AG20443 (cell line): Measurements from ENCODE around the gene MOGAT1.
"Not testable (repeated sequence)": the region's sequence is repeated elsewhere in the genome, so short reads cannot be mapped to it uniquely, and the experiment has no call there.

ENCODE experiments used
- DNase-seq: peaks from one replicate; pipeline ENCODE4 v3.0.0; 2012; ENCODE audit warnings: low spot score, mixed read lengths

Gene MOGAT1

DNA sequence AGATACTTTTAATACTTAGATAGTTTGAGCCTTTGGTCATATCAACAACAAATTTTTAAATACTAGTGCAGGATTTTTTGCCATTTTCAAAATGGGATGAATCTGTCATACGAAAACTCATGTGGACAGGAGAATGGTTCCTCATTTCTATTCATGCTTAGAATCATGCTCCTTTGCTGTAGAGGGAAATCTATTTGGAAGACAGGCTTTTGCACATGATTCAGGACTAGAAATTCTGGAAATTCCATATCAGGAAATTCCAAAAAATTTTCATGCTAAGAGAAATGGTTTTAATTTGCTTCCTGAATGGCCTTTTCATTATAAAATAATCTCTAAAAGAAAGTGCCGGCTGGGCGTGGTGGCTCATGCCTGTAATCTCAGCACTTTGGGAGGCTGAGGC lies 39.3 kb downstream of the MOGAT1 start:
- DNase-seq: no peak

GRCh38 chr2:222711315-222711940 lies 40.0 kb downstream of the MOGAT1 start:
- DNase-seq: no peak

GRCh38 chr2:222713002-222713401 lies 41.5 kb downstream of the MOGAT1 start:
- DNase-seq: no peak

DNA sequence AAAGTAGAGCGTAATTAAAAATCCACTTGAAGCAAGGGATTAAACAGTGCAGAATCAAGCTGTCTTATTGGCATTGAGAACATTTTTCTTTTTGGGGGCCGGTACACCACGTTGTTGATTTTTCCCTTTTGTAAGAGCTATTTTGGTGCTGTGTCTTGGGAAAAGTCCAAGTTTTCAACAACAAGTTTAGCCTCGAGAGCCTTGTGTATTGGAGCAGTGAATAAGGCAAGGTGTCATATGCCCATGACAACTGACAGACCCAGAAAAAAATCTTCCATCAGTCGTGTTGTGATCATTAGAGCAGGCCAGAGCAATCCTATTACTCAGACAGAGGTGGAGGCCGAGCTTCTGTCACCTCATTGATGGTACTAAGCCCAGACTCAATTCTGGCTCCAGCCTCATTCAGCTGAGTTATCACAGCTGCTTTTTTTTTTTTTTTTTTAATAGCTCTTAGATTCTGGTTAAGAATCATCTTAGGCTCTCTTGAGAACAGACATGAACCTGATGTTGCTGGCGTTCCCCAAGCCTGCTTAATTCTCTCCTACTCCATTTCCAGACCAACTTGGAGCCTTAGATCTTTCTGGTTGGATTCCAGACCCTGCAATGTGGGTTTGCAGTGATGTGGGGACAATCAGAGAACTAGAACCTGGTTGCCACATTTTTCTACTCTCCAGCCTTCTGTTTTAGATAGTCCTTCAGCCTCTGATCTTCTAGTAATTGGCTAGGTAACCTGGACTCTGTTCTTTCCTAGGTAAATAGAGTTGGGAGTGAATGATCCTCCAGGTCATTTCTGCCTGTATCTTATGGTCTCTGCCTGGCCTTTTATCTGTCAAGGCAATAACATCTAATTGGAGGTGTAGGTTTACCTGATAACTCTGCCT lies 43.1 kb downstream of the MOGAT1 start:
- DNase-seq: no peak

GRCh38 chr2:222715742-222716141 lies 44.3 kb downstream of the MOGAT1 start:
- DNase-seq: no peak

GRCh38 chr2:222719787-222720186 lies 48.3 kb downstream of the MOGAT1 start:
- DNase-seq: not testable (repeated sequence)

GRCh38 chr2:222721597-222721996 lies 50.1 kb downstream of the MOGAT1 start:
- not testable (repeated sequence) for DNase-seq

- DNase-seq: peak; percentile 71
Observed at GRCh38 chr2:222722327-222722946, 51.0 kb downstream of the MOGAT1 start.

- no peak for DNase-seq
Observed at GRCh38 chr2:222724208-222724607, 52.8 kb downstream of the MOGAT1 start.

DNA sequence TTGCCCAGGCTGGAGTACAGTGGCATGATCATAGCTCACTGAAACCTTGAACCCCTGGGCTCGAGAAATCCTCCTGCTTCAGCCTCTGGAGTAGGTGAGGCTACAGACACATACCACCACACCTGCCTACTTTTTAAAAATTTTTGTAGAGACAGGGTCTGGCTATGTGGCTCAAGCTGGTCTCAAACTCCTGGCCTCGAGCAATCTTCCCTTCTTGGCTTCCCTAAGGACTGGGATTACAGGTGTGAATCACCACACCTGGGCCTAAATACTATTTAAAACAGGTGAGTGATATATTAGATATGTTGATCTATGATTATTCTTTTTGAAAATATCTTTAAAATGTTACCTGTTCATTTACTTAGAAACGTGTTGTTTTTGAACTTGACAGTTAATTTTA lies 57.2 kb downstream of the MOGAT1 start:
- no peak for DNase-seq

DNA sequence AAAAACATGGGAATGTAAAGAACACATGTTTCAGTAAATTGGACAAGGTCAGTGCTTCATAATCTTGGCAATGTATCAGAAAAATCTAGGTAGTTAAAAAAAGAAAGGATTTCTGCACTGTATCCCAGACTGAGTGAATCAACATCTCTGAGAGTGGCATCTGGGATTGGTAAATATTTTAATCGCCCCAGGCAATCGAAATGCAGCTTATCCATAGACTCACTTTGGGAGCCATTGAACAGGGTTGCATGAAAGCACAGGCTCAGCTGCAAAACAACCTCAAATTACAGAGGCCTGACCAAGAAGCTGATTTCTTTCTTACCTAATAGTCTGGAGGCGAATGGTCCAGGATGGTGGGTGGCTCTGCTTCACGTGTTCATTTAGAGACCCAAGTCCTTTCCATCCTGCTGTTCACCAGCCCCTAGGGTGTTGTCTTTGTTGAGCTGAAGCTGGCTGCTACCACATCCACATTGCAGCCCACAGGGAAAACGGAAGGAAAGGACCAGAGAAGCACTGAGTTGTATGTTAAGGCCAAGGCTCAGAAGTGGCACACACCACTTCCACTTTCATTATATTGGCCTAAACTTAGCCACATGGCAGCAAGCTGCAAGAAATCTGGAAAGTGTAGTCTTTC lies 59.0 kb downstream of the MOGAT1 start:
- DNase-seq: no peak

GRCh38 chr2:222731201-222731621 lies 59.8 kb downstream of the MOGAT1 start:
- no peak for DNase-seq

GRCh38 chr2:222732489-222733178 lies 61.2 kb downstream of the MOGAT1 start:
- DNase-seq: no peak

DNA sequence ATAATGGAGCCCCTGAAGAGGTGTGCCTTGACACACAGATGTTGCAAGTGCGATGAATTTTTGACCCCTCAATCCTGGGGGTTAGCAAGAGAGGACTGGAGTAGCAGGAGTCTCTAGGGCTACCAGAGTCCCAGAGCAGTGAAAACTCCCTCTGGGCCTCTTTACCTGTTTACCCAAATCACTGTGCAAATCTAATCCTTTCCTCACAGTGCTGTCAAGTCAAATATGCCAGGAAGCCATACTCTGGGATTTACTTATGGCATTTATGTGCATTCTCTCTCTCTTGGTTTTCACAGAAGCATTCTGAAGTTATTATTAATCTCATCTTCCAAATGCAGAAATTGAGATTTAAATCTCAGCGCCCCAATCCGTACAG lies 62.0 kb downstream of the MOGAT1 start:
- DNase-seq: no peak

DNA sequence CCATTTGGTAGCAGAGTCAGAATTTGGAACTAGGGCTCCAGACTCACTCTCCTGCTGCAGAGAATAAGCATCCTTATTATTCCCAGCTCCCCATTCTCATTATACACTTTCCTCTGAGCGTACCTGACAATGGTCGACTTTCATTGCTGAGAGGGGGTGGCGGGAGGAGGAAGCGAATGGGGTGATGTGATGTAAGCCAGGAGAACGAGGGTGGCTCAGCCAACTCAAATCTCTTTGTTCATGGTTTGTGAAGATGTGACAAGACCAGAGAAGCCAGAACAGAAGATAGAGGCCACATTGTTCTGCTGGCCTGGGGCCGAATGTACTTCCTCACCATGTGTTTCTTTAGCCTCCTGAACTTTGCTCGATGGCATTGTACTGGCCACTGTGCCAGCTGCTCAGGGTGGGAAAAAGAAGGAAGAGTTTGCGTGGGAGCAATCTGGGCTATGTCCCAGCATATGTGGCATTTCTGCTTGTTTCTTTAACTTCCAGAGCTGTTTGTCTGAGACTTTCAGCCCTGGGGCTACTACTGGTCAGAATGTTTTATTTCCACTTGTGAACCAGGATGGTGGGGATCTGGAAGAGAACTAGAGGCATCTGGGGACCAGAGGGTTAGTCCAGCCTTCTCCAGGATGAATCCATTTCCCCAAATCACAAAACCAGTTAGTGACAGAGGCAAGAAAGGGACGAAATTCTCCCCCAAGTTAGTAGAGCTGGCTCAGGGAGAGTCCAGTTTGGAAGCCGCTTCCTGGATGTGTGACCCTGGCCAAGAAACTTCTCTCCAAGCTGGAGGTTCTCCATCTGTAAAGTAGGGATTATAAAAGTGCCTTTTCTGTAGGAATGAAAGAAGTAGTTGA lies 62.6 kb downstream of the MOGAT1 start:
- DNase-seq: peak; percentile 37

GRCh38 chr2:222734703-222735014 lies 63.2 kb downstream of the MOGAT1 start:
- no peak for DNase-seq

DNA sequence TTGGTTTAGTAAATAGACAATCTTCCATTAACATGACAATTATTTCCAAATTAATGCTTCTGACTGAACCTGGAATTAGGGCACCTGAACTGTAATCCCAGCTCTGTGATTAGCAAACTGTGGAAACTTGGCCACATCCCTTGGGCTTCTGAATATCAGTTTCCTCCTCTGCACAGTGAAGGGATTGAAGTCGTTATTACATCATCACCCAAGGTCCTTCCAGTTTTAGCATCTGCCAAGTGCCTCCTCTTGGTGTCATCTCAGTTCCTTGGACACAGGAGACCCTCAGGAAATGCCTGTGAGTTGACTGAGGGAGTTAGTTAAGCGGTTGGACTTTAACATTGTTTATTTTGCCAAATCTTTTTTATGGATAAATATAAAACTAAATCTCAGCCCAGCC lies 64.8 kb downstream of the MOGAT1 start:
- peak; percentile 33 for DNase-seq

DNA sequence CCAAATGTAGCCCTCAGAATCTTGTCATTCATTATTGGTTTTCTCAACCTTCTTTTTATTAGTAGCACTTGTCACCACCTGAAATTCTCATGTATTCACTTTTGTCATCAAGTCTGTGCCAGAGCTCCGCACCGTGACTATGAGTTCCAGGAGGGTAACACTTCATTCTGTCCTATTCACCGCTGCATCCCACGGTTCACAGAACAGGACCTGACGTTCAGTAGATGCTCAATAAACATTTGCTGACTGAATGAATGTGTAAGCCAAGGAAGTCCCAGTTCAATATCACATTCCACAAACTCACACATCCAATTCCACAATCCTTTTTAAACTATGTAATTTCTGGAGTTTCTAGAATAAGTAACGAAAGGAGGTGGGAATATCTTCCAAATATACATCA lies 65.5 kb downstream of the MOGAT1 start:
- DNase-seq: no peak

- DNase-seq: no peak
Observed at GRCh38 chr2:222738312-222738711, 66.9 kb downstream of the MOGAT1 start.

DNA sequence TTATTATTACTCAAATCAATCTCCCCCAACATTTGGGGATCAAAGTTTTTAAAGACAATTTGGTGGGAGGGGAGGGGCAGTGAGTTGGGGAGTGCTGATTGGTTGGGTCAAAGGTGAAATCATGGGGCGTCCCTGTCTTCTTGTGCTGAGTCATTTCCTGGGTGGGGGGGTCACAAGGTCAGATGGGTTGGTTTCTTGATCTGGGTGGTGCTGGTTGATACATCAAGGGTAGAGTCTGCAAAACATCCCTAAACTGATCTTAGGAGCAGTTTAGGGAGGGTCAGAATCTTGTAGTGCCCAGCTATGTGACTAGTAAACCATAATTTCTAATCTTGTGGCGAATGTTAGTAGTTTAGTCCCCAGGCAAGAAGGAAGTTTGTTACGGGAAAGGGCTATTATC lies 67.4 kb downstream of the MOGAT1 start:
- DNase-seq: no peak

DNA sequence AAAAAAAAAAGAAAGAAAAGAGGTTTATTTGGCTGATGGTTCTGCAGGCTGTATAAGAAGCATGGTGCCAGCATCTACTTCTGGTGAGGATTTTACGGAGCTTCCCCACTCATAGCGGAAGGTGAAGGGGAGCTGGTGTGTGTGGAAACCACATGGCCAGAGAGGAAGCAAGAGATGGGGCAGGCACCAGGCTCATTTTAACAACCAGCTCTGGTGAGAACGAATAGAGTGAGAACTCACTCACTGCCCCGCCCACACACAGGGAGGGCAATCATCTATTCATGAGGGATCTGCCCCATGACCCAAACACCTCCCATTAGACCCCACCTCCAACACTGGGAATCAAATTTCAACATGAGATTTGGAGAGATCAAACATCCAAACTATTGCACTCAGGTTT lies 68.5 kb downstream of the MOGAT1 start:
- no peak for DNase-seq
